Testis (tissue), 3 donors: Measurements from ENCODE around the gene CCL14. TPM values are rescaled to one million over a fixed set of nuclear protein-coding genes. Genes with fewer than 3 reads are reported as not detected.

ENCODE experiments used
- DNase-seq: peaks from one replicate; pipeline ENCODE4 v3.0.0-alpha.2; 2019
- H3K27ac ChIP-seq, 2 donors: fragments of 200-600 bp; sonication (generic); one replicate each; pipeline ENCODE4 v1.5.1; 2019
- H3K27me3 ChIP-seq: fragments of 200-600 bp; sonication (generic); one replicate; pipeline ENCODE4 v1.5.1; 2019
- H3K36me3 ChIP-seq: fragments of 200-600 bp; sonication (generic); one replicate; pipeline ENCODE4 v1.5.1; 2017; ENCODE audit warnings: low read depth; ENCODE audit errors: missing control alignments
- H3K4me1 ChIP-seq: fragments of 200-600 bp; sonication (generic); one replicate; pipeline ENCODE4 v1.5.1; 2019
- H3K4me3 ChIP-seq, 2 donors: fragments of 200-600 bp; sonication (generic); one replicate each; pipeline ENCODE4 v1.5.1; 2017 to 2019
- H3K9me3 ChIP-seq: fragments of 200-600 bp; sonication (generic); one replicate; pipeline ENCODE4 v1.5.1; 2017
- CTCF ChIP-seq, 3 experiments: fragments of 450-650 bp in 2 of 3; fragments of 200-600 bp in 1 of 3; sonication (generic) in 1 of 3; IDR thresholded peaks; one replicate each; pipeline ENCODE4 v1.5.1; 2016 to 2019; ENCODE audit warnings: antibody characterized with exemption in 3 of 3, mild to moderate bottlenecking in 2 of 3, moderate library complexity in 1 of 3
- POLR2A ChIP-seq: fragments of 450-650 bp; IDR thresholded peaks from one replicate; pipeline ENCODE4 v1.6.1; 2017; ENCODE audit warnings: antibody characterized with exemption, mild to moderate bottlenecking, moderate library complexity
- WGBS, 2 donors: methylation state at CpG; one replicate each; pipeline ENCODE4 v1.1.5; 2018; 5-methylcytosine and 5-hydroxymethylcytosine counted together
- intact Hi-C: fragments of 100-400 bp; cut with DNase I; formaldehyde crosslinking; loops from one replicate; pipeline ENCODE4 v1.15.1; 2023; ENCODE audit warnings: low total_unique reads
- polyA plus RNA-seq: library from polyadenylated mRNA; stranded (reverse); fragments of 350-450 nt; fragmentation: Illumina TruSeq; extraction: RNeasy Lipid Tissue Mini Kit (QIAGEN cat#74804); gene quantifications from one replicate; pipeline ENCODE4 v1.2.3, GENCODE V29; 2014; ENCODE audit warnings: low read depth, low replicate concordance; ENCODE audit not compliant: insufficient read depth
- total RNA-seq, 2 donors: library from RNA; depleted of rRNA; stranded (reverse); fragments of >200 nt; gene quantifications; one replicate each; pipeline ENCODE4 v1.2.3, GENCODE V29; 2016

The CCL14 gene
- total and polyA plus RNA-seq, 3 donors from 2014 or later, result 11.4 to 57.5 (median 12.3) TPM

GRCh38 chr17:36014946-36015345 is 28.4 kb upstream of the CCL14 start:
- Histone ChIP-seq H3K9me3 (no peaks in the 10 kb centered on the region), H3K4me1 (no peaks in the 10 kb centered on the region), H3K27ac (no peak overlapping the region), H3K27me3 (no peaks in the 10 kb centered on the region), H3K36me3 (no peaks in the 10 kb centered on the region), H3K4me3 (no peak overlapping the region)
- intact Hi-C loops, result no loop called here
- WGBS, 2 donors, result 79 to 88% methylated on average over 5 of the region's 5 CpGs
- DNase-seq, result no peak
- TF ChIP-seq POLR2A (no peak), CTCF (IDR thresholded peaks at IDR 0.05) (no peak)

GRCh38 chr17:36011201-36011600 is 24.7 kb upstream of the CCL14 start:
- Histone ChIP-seq H3K4me3 (no peak overlapping the region), H3K36me3 (no peaks in the 10 kb centered on the region), H3K9me3 (no peaks in the 10 kb centered on the region), H3K27me3 (no peaks in the 10 kb centered on the region), H3K4me1 (no peaks in the 10 kb centered on the region), H3K27ac (no peak overlapping the region)
- WGBS, 2 donors, result 74 to 88% methylated on average over 2 of the region's 2 CpGs
- TF ChIP-seq CTCF (IDR thresholded peaks at IDR 0.05) (no peak), POLR2A (no peak)
- no peak for DNase-seq
- intact Hi-C loops, result no loop called here

- H3K4me3 ChIP-seq, result no peak overlapping the region
- 57 to 68% methylated on average over 14 of the region's 14 CpGs for WGBS, 2 donors
- no peaks in the 10 kb centered on the region for H3K36me3 ChIP-seq
- H3K27ac ChIP-seq, result no peak overlapping the region
- intact Hi-C loops, result no loop called here
- TF ChIP-seq POLR2A, result no peak
- TF ChIP-seq CTCF (IDR thresholded peaks at IDR 0.05), result peak in 2 of 3 experiments; percentile 13 to 46
- no peaks in the 10 kb centered on the region for H3K4me1 ChIP-seq
- DNase-seq, result peak; percentile 64
- no peaks in the 10 kb centered on the region for H3K9me3 ChIP-seq
- no peaks in the 10 kb centered on the region for H3K27me3 ChIP-seq
These were observed 22.6 kb upstream of the CCL14 start for GRCh38 chr17:36008998-36009665.

GRCh38 chr17:36004594-36005108 is 18.1 kb upstream of the CCL14 start:
- Histone ChIP-seq H3K36me3 (no peaks in the 10 kb centered on the region), H3K4me1 (no peaks in the 10 kb centered on the region), H3K27me3 (no peaks in the 10 kb centered on the region), H3K4me3 (no peak overlapping the region), H3K27ac (no peak overlapping the region), H3K9me3 (no peaks in the 10 kb centered on the region)
- WGBS, 2 donors, result 65 to 68% methylated on average over 4 of the region's 4 CpGs
- DNase-seq, result no peak
- intact Hi-C loops, result no loop called here
- no peak for TF ChIP-seq POLR2A
- no peak for TF ChIP-seq CTCF (IDR thresholded peaks at IDR 0.05)

- H3K36me3 ChIP-seq, result no peaks in the 10 kb centered on the region
- WGBS, 2 donors, result 90 to 93% methylated on average over 7 of the region's 7 CpGs
- TF ChIP-seq POLR2A (no peak), CTCF (IDR thresholded peaks at IDR 0.05) (no peak)
- no peaks in the 10 kb centered on the region for H3K4me1 ChIP-seq
- intact Hi-C loops, result no loop called here
- H3K27me3 ChIP-seq, result no peaks in the 10 kb centered on the region
- H3K27ac ChIP-seq, result no peak overlapping the region
- DNase-seq, result no peak
- no peak overlapping the region for H3K4me3 ChIP-seq
- no peaks in the 10 kb centered on the region for H3K9me3 ChIP-seq
These were observed 16.1 kb upstream of the CCL14 start for GRCh38 chr17:36002631-36003030.
